HepG2 (cell line): Measurements from ENCODE around the gene CTDSP1. TPM values are rescaled to one million over a fixed set of nuclear protein-coding genes. Genes with fewer than 3 reads are reported as not detected.

Source experiments
- ATF7 ChIP-seq, 2 experiments: fragments of 450-650 bp in 1 of 2; sonication (generic) in 1 of 2; formaldehyde crosslinking in 1 of 2; IDR thresholded peaks; 2 replicates each; pipeline versions ENCODE4 v1.4.0 to v1.6.1; 2016 to 2020; ENCODE audit warnings: antibody characterized with exemption in 1 of 2, mild to moderate bottlenecking in 1 of 2, missing genetic modification reagents in 1 of 2
- BRD4 ChIP-seq: sonication (generic); formaldehyde crosslinking; IDR thresholded peaks from 2 replicates; pipeline ENCODE4 v1.4.0; 2020; ENCODE audit warnings: missing genetic modification reagents
- ESRRA ChIP-seq: sonication (generic); formaldehyde crosslinking; IDR thresholded peaks from 2 replicates; pipeline ENCODE4 v1.5.1; 2020; ENCODE audit warnings: mild to moderate bottlenecking, low read depth, missing genetic modification reagents
- FIP1L1 ChIP-seq: fragments of 200-400 bp; formaldehyde crosslinking; IDR thresholded peaks from 2 replicates; pipeline ENCODE4 v1.6.1; 2018; ENCODE audit warnings: low read depth, mild to moderate bottlenecking, low read length, moderate library complexity, borderline replicate concordance; ENCODE audit not compliant: insufficient read depth
- FOXC1 ChIP-seq: sonication (generic); formaldehyde crosslinking; IDR thresholded peaks from 2 replicates; pipeline ENCODE4 v1.8.0; 2022; ENCODE audit warnings: mild to moderate bottlenecking, missing genetic modification reagents, borderline replicate concordance
- GTF3A ChIP-seq: sonication (generic); formaldehyde crosslinking; conservative IDR thresholded peaks from 2 replicates; pipeline ENCODE4 v1.4.0; 2020; ENCODE audit warnings: mild to moderate bottlenecking, missing genetic modification reagents
- JUNB ChIP-seq: sonication (generic); formaldehyde crosslinking; IDR thresholded peaks from 2 replicates; pipeline ENCODE4 v1.8.0; 2022; ENCODE audit warnings: missing genetic modification reagents, mild to moderate bottlenecking, borderline replicate concordance
- KAT8 ChIP-seq: IDR thresholded peaks from 2 replicates; pipeline ENCODE4 v1.6.1; 2016; ENCODE audit warnings: missing genetic modification reagents, missing compliant biosample characterization
- NFRKB ChIP-seq: fragments of 450-650 bp; IDR thresholded peaks from 2 replicates; pipeline ENCODE4 v1.6.1; 2017
- NFYC ChIP-seq: IDR thresholded peaks from 2 replicates; pipeline ENCODE4 v1.6.1; 2016; ENCODE audit warnings: missing genetic modification reagents, missing compliant biosample characterization
- PHF21A ChIP-seq: sonication (generic); formaldehyde crosslinking; IDR thresholded peaks from 2 replicates; pipeline ENCODE4 v1.5.0; 2020; ENCODE audit warnings: mild to moderate bottlenecking, missing genetic modification reagents
- RARA ChIP-seq: IDR thresholded peaks from 2 replicates; pipeline ENCODE4 v1.6.1; 2016; ENCODE audit warnings: missing genetic modification reagents, missing compliant biosample characterization
- ZMYM3 ChIP-seq: sonication (generic); formaldehyde crosslinking; IDR thresholded peaks from 2 replicates; pipeline ENCODE4 v1.5.1; 2020; ENCODE audit warnings: mild to moderate bottlenecking, missing genetic modification reagents
- ZNF20 ChIP-seq: sonication (generic); formaldehyde crosslinking; IDR thresholded peaks from 2 replicates; pipeline ENCODE4 v1.4.0; 2020; ENCODE audit warnings: mild to moderate bottlenecking, moderate library complexity, missing genetic modification reagents
- ZNF431 ChIP-seq: sonication (generic); formaldehyde crosslinking; IDR thresholded peaks from 2 replicates; pipeline ENCODE4 v1.9.0; 2022; ENCODE audit warnings: missing genetic modification reagents, low read depth, mild to moderate bottlenecking, borderline replicate concordance
- ZNF572 ChIP-seq: sonication (generic); formaldehyde crosslinking; IDR thresholded peaks from 2 replicates; pipeline ENCODE4 v1.5.1; 2020; ENCODE audit warnings: mild to moderate bottlenecking, missing genetic modification reagents
- ZNF703 ChIP-seq: sonication (generic); formaldehyde crosslinking; IDR thresholded peaks from 2 replicates; pipeline ENCODE4 v1.5.1; 2020; ENCODE audit warnings: missing genetic modification reagents, mild to moderate bottlenecking, moderate library complexity, borderline replicate concordance
- ZNF768 ChIP-seq: sonication (generic); formaldehyde crosslinking; IDR thresholded peaks from 2 replicates; pipeline ENCODE4 v1.4.0; 2020; ENCODE audit warnings: missing genetic modification reagents
- ZNF839 ChIP-seq: sonication (generic); formaldehyde crosslinking; IDR thresholded peaks from 2 replicates; pipeline ENCODE4 v1.4.0; 2020; ENCODE audit warnings: missing genetic modification reagents, mild to moderate bottlenecking, borderline replicate concordance
- ZNF841 ChIP-seq: sonication (generic); formaldehyde crosslinking; IDR thresholded peaks from 2 replicates; pipeline ENCODE4 v1.8.1; 2023; ENCODE audit warnings: missing genetic modification reagents, borderline replicate concordance
- ZNF879 ChIP-seq: sonication (generic); formaldehyde crosslinking; IDR thresholded peaks from 2 replicates; pipeline ENCODE4 v1.8.1; 2023; ENCODE audit warnings: missing genetic modification reagents
- ZSCAN29 ChIP-seq: sonication (generic); formaldehyde crosslinking; conservative IDR thresholded peaks from 2 replicates; pipeline ENCODE4 v1.4.0; 2020; ENCODE audit warnings: mild to moderate bottlenecking, missing genetic modification reagents
- polyA plus RNA-seq, 8 experiments: library from polyadenylated mRNA; depleted of rRNA in 3 of 8; stranded (reverse) in 7 of 8; unstranded in 1 of 8; fragments of >200 nt; fragmentation: Illumina TruSeq in 4 of 8; extraction: Trizol in 4 of 8; gene quantifications; 2 replicates each; pipeline versions ENCODE4 v1.2.1 to v1.2.3, GENCODE V29; 2011 to 2016; ENCODE audit warnings: low read depth in 4 of 8, missing spikeins in 1 of 8, mixed read lengths in 1 of 8; ENCODE audit not compliant: insufficient read depth in 1 of 8
- total RNA-seq, 5 experiments: library from RNA; depleted of rRNA; stranded (reverse); fragments of >200 nt; fragmentation: Illumina TruSeq; extraction: Trizol; gene quantifications; 2 replicates each; pipeline ENCODE4 v1.2.3, GENCODE V29; 2016; ENCODE audit warnings: low read depth in 1 of 5
- TF ChIP-seq, protein P1 (sequence below): sonication (generic); IDR thresholded peaks from 2 replicates; pipeline ENCODE4 v1.6.1; 2016; ENCODE audit warnings: low read depth, borderline replicate concordance
- TF ChIP-seq, protein P2 (sequence below): sonication (generic); formaldehyde crosslinking; IDR thresholded peaks from 2 replicates; pipeline ENCODE4 v1.5.1; 2020; ENCODE audit warnings: mild to moderate bottlenecking, moderate library complexity, missing genetic modification reagents
- TF ChIP-seq, protein P3 (sequence below): sonication (generic); formaldehyde crosslinking; IDR thresholded peaks from 2 replicates; pipeline ENCODE4 v1.9.0; 2022; ENCODE audit warnings: missing genetic modification reagents, mild to moderate bottlenecking, borderline replicate concordance

Gene CTDSP1
- total and polyA plus RNA-seq, 2 of the 13 experiments (the other 11 are each of a cell fraction or from before 2014, with no cell fraction given) = 91.0 to 268 TPM

DNA sequence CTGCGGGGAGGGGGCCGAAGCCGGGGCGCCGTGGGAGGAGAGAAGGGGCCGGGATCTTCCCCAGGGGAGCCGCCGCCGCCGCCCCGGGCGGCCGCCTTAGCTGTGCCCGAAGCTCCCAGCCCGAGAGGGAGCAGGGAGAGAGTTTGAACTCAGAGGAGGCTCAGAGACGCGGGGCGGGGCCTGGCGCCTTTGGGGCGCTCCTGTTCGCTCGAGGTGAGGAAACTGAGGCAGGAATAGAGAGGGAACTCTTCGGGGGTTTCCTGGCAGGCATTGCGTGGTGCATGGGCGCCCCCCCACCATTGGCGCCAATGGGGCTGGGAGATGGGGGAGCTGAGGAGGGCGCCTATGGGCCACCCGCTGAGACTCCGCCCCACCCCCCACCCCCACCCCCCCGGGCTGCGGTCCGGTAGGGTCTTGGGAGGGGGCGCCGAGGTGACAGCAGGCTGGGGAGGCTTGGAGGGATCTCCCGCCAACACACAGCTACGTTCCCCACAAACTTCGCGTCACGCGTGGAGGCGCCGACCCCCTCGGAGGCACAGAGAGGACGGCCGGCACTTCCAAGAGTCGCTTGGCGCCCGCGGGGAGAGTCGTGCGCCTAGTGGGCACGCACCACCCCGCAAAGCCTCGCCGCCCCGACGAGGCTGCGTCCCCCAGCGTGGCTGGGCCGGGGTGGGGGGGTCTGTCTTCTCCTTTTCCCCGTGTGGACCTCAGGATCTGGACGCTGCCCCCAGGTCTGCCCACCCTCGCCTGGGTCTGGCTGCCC is 680 bp downstream of the CTDSP1 start (continued):
- TF ChIP-seq, protein P1, sequence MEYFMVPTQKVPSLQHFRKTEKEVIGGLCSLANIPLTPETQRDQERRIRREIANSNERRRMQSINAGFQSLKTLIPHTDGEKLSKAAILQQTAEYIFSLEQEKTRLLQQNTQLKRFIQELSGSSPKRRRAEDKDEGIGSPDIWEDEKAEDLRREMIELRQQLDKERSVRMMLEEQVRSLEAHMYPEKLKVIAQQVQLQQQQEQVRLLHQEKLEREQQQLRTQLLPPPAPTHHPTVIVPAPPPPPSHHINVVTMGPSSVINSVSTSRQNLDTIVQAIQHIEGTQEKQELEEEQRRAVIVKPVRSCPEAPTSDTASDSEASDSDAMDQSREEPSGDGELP = no peak
- TF ChIP-seq ZMYM3 (CRISPR knock-in tag) (no peak), ATF7 (IDR thresholded peaks at IDR 0.05) (no peak), ATF7 (CRISPR knock-in tag; IDR thresholded peaks at IDR 0.05) (no peak), NFYC (no peak; the same call in 1 of the 2 replicates), ZNF839 (no peak), GTF3A (CRISPR knock-in tag) (no peak), RARA (CRISPR knock-in tag) (no peak), BRD4 (0 out of 2 replicates have a peak, but pooled peaks have one; percentile 49), FOXC1 (no peak), PHF21A (no peak), ZNF20 (CRISPR knock-in tag) (peak; percentile 53; the same call in 1 of the 2 replicates), ZNF768 (CRISPR knock-in tag) (0 out of 2 replicates have a peak, but pooled peaks have one; percentile 47), ZNF703 (no peak), ZNF879 (peak; percentile 79; the same call in 1 of the 2 replicates), JUNB (CRISPR knock-in tag) (no peak), ZSCAN29 (CRISPR knock-in tag) (no peak), ZNF572 (CRISPR knock-in tag) (no peak), NFRKB (no peak), FIP1L1 (no peak), KAT8 (no peak; the same call in 1 of the 2 replicates), ZNF431 (CRISPR knock-in tag) (peak; percentile 61; the same call in 1 of the 2 replicates), ESRRA (CRISPR knock-in tag) (no peak; the same call in 1 of the 2 replicates), ZNF841 (no peak)
- TF ChIP-seq, protein P2, sequence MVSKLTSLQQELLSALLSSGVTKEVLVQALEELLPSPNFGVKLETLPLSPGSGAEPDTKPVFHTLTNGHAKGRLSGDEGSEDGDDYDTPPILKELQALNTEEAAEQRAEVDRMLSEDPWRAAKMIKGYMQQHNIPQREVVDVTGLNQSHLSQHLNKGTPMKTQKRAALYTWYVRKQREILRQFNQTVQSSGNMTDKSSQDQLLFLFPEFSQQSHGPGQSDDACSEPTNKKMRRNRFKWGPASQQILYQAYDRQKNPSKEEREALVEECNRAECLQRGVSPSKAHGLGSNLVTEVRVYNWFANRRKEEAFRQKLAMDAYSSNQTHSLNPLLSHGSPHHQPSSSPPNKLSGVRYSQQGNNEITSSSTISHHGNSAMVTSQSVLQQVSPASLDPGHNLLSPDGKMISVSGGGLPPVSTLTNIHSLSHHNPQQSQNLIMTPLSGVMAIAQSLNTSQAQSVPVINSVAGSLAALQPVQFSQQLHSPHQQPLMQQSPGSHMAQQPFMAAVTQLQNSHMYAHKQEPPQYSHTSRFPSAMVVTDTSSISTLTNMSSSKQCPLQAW (CRISPR knock-in tag) = no peak; the same call in none of the 2 replicates
- TF ChIP-seq, protein P3, sequence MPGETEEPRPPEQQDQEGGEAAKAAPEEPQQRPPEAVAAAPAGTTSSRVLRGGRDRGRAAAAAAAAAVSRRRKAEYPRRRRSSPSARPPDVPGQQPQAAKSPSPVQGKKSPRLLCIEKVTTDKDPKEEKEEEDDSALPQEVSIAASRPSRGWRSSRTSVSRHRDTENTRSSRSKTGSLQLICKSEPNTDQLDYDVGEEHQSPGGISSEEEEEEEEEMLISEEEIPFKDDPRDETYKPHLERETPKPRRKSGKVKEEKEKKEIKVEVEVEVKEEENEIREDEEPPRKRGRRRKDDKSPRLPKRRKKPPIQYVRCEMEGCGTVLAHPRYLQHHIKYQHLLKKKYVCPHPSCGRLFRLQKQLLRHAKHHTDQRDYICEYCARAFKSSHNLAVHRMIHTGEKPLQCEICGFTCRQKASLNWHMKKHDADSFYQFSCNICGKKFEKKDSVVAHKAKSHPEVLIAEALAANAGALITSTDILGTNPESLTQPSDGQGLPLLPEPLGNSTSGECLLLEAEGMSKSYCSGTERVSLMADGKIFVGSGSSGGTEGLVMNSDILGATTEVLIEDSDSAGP (CRISPR knock-in tag) = peak; percentile 72; the same call in 1 of the 2 replicates
